Pancreas (tissue), 10 donors: ENCODE measurements around the gene DCTN2. TPM values are rescaled to one million over a fixed set of nuclear protein-coding genes. Genes with fewer than 3 reads are reported as not detected.
A peak's percentile ranks its signal among the peaks of the same experiment; 100 is the strongest.
"Not testable (repeated sequence)": the region's sequence is repeated elsewhere in the genome, so short reads cannot be mapped to it uniquely, and the experiment has no call there.

Experiments used
- ATAC-seq, 4 donors: fragments of 200-7000 bp; cut with Tn5 transposase; one replicate each; pipeline versions ENCODE4 v1.8.0 to v1.9.1; 2020; ENCODE audit warnings: mild to moderate bottlenecking in 4 of 4, moderate library complexity in 4 of 4
- DNase-seq, 6 donors: peaks; one replicate each; pipeline ENCODE4 v3.0.0-alpha.2; 2020
- FAIRE-seq: peaks from 2 replicates; lab custom pipeline; 2012; peaks lifted over from hg19 to GRCh38; lab: Jason Lieb, UNC
- H3K27ac ChIP-seq, 4 donors: fragments of 200-600 bp; sonication (generic); 1 replicate in 3 of 4; 2 replicates in 1 of 4; pipeline versions ENCODE4 v1.5.0 to v1.8.0; 2020
- H3K27me3 ChIP-seq, 4 donors: fragments of 200-600 bp; one replicate each; pipeline ENCODE4 v1.8.0; 2021
- H3K36me3 ChIP-seq, 3 donors: fragments of 200-600 bp; sonication (generic) in 1 of 3; one replicate each; pipeline versions ENCODE4 v1.5.0 to v1.8.0; 2020 to 2021
- H3K4me1 ChIP-seq, 3 donors: fragments of 200-600 bp; one replicate each; pipeline ENCODE4 v1.8.0; 2021
- H3K4me3 ChIP-seq, 4 donors: fragments of 200-600 bp; sonication (generic) in 2 of 4; one replicate each; pipeline versions ENCODE4 v1.5.0 to v1.8.0; 2020 to 2021
- H3K9me3 ChIP-seq, 4 donors: fragments of 200-600 bp; one replicate each; pipeline ENCODE4 v1.8.0; 2021
- CTCF ChIP-seq, 4 donors: fragments of 200-600 bp; sonication (generic) in 3 of 4; IDR thresholded peaks; one replicate each; pipeline versions ENCODE4 v1.5.0 to v1.8.0; 2021; ENCODE audit warnings: antibody characterized with exemption in 4 of 4
- whole genome bisulfite sequencing, 2 donors: extraction: QIAGEN DNeasy Blood & Tissue Kit; methylation state at CpG; one replicate each; pipeline ENCODE4 v1.1.7; 2013; 5-methylcytosine and 5-hydroxymethylcytosine counted together
- intact Hi-C, 3 donors: fragments of 100-400 bp; cut with DNase I; formaldehyde crosslinking; loops; one replicate each; pipeline versions ENCODE4 v1.11.1 to v1.14.2; 2022
- polyA plus RNA-seq, 2 donors: library from polyadenylated mRNA; stranded (reverse); fragments of 200-250 nt; gene quantifications; one replicate each; pipeline ENCODE4 v1.2.3, GENCODE V29; 2013
- total RNA-seq, 6 donors: library from RNA; stranded (reverse); fragmentation: NEBNext Ultra II Directional in 4 of 6; extraction: Animal tissue kit (Norgen Biotek cat#: 25700) in 4 of 6; gene quantifications; one replicate each; pipeline versions ENCODE4 v1.2.1 to v1.2.4, GENCODE V29; 2021 to 2023
- donor health status: healthy with polysubstance abuse.
- donor health status: DM: no; HTN: no; CAD: no; lungs with moderate emphysema.
- donor health status: DM: no; HTN: no; CAD: no.
- donor health status: control.
- donor health status: control.
- donor health status: Bipolar disorder and iron deficiency.
- donor health status: DM: yes; HTN: yes; CAD: no.
- donor health status: DM: no; HTN: no; CAD: no.
- donor health status: DM: no; HTN: no; CAD: no.
- donor health status: DM: yes; HTN: yes; CAD: no.

DCTN2 gene
- total and polyA plus RNA-seq, 8 donors: 54.9 to 117 (median 64.4) TPM

GRCh38 chr12:57498571-57498970 is 48.4 kb downstream of the DCTN2 start:
- H3K4me3 ChIP-seq: no peak overlapping the region
- ATAC-seq (no peak), FAIRE-seq (no peak), DNase-seq (peak in 1 of 6 donors; percentile 5)
- 94% methylated on average over 4 of the region's 4 CpGs for WGBS, 2 donors
- H3K27me3 ChIP-seq: no peaks in the 10 kb centered on the region
- no peak for TF ChIP-seq CTCF (IDR thresholded peaks at IDR 0.05)
- H3K36me3 ChIP-seq: peaks cover 9 to 31% (median 10%) of the 10 kb centered on the region in 3 donors
- no peaks in the 10 kb centered on the region for H3K9me3 ChIP-seq
- H3K4me1 ChIP-seq: no peaks in the 10 kb centered on the region
- no peak overlapping the region for H3K27ac ChIP-seq
- intact Hi-C loops: no loop called here

DNA sequence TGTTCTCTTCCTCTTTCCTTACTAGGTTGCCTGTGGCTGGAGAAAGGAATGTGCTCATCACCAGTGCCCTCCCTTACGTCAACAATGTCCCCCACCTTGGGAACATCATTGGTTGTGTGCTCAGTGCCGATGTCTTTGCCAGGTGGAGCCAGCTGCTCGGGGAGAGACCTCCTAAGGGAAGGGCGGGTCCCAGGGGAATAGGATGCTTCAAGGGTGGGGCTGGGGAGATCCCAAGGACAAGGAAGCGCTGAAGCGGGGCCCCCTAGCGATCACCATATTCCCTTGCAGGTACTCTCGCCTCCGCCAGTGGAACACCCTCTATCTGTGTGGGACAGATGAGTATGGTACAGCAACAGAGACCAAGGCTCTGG is 48.9 kb downstream of the DCTN2 start:
- Histone ChIP-seq H3K9me3 (no peaks in the 10 kb centered on the region), H3K4me3 (no peak overlapping the region), H3K4me1 (no peaks in the 10 kb centered on the region), H3K27me3 (no peaks in the 10 kb centered on the region), H3K27ac (no peak overlapping the region), H3K36me3 (peaks cover 9 to 31% (median 10%) of the 10 kb centered on the region in 3 donors)
- DNase-seq: peak in 1 of 6 donors; percentile 27
- no peak for FAIRE-seq
- intact Hi-C loops: no loop called here
- ATAC-seq: no peak
- 89 to 91% methylated on average over 9 of the region's 9 CpGs for WGBS, 2 donors
- TF ChIP-seq CTCF (IDR thresholded peaks at IDR 0.05): no peak

- no peak for FAIRE-seq
- 91 to 92% methylated on average over 12 of the region's 12 CpGs for WGBS, 2 donors
- Histone ChIP-seq H3K4me1 (no peaks in the 10 kb centered on the region), H3K27ac (no peak overlapping the region), H3K4me3 (no peak overlapping the region), H3K27me3 (no peaks in the 10 kb centered on the region), H3K9me3 (no peaks in the 10 kb centered on the region), H3K36me3 (peaks cover 9 to 27% (median 10%) of the 10 kb centered on the region in 3 donors)
- ATAC-seq: no peak
- DNase-seq: peak in 1 of 6 donors; percentile 6
- intact Hi-C loops: no loop called here
- TF ChIP-seq CTCF (IDR thresholded peaks at IDR 0.05): no peak
Measured at GRCh38 chr12:57497223-57498131, 49.5 kb downstream of the DCTN2 start.

DNA sequence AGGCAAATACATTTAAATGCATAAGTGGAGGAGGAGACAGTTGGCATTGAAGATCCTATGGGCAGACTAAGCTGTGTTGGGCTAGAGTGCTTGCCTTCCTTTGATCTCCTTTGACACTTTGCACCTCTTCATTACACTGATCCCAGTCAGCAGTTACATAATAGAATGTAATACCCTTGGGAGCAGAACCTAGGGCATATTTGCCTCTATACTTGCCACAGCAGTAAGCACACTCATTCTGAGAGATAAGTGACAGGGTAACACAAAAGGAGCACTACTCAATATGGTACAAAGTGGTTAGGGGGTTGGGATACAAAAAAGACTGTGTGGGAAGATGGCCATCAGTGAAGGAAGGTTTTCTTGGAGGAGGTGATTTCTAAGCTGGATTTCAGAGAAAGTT is 50.2 kb downstream of the DCTN2 start:
- Histone ChIP-seq H3K4me1 (no peaks in the 10 kb centered on the region), H3K27me3 (no peaks in the 10 kb centered on the region), H3K4me3 (no peak overlapping the region), H3K9me3 (no peaks in the 10 kb centered on the region), H3K36me3 (peaks cover 9 to 28% (median 10%) of the 10 kb centered on the region in 3 donors), H3K27ac (no peak overlapping the region)
- no peak for FAIRE-seq
- ATAC-seq: no peak
- intact Hi-C loops: no loop called here
- no peak for DNase-seq
- TF ChIP-seq CTCF (IDR thresholded peaks at IDR 0.05): no peak

DNA sequence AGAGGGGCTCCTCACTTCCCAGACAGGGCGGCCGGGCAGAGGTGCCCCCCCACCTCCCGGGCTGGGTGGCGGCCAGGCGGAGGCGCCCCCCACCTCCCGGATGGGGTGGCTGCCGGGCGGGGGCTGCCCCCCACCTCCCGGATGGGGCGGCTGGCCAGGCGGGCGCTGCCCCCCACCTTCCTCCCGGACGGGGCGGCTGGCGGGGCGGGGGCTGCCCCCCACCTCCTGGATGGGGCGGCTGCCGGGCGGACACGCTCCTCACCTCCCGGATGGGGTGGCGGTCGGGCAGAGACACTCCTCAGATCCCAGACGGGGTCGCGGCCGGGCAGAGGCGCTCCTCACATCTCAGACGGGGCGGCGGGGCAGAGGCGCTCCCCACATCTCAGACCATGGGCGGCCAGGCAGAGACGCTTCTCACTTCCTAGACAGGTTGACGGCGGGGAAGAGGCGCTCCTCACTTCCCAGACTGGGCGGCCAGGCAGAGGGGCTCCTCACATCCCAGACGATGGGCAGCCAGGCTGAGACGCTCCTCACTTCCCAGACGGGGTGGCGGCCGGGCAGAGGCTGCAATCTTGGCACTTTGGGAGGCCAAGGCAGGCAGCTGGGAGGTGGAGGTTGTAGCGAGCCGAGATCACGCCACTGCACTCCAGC is 51.8 kb downstream of the DCTN2 start:
- H3K27me3 ChIP-seq, H3K4me3 ChIP-seq, intact Hi-C loops, FAIRE-seq, H3K4me1 ChIP-seq, H3K27ac ChIP-seq, H3K9me3 ChIP-seq, ATAC-seq: not testable (repeated sequence)
- peaks cover 3 to 31% (median 10%) of the 10 kb centered on the region in 3 donors for H3K36me3 ChIP-seq
- DNase-seq: peak in 1 of 6 donors; percentile 44
- WGBS, 2 donors: 97 to 98% methylated on average over 39 to 45 of the region's 48 CpGs
